Esophagus squamous epithelium (tissue), 5 donors: ENCODE results near the gene EDN2. TPM values are rescaled to one million over a fixed set of nuclear protein-coding genes. Genes with fewer than 3 reads are reported as not detected.

Experiments used
- DNase-seq: peaks from one replicate; lab custom pipeline; 2025; lab: John Stamatoyannopoulos, UW
- H3K27ac ChIP-seq, 4 donors: fragments of 200-600 bp; sonication (generic); one replicate each; pipeline ENCODE4 v1.5.1; 2016 to 2019; ENCODE audit warnings: mild to moderate bottlenecking in 1 of 4
- H3K27me3 ChIP-seq, 4 donors: fragments of 200-600 bp; sonication (generic); 1 replicate in 3 of 4; 2 replicates in 1 of 4; pipeline versions ENCODE4 v1.5.1 to v1.6.0; 2017 to 2021; ENCODE audit warnings: antibody characterized with exemption in 1 of 4
- H3K36me3 ChIP-seq, 3 donors: fragments of 200-600 bp; sonication (generic); one replicate each; pipeline ENCODE4 v1.5.1; 2016 to 2019
- H3K4me1 ChIP-seq, 3 donors: fragments of 200-600 bp; sonication (generic); one replicate each; pipeline ENCODE4 v1.5.1; 2017 to 2019
- H3K4me3 ChIP-seq, 4 donors: fragments of 200-600 bp; sonication (generic); 1 replicate in 3 of 4; 2 replicates in 1 of 4; pipeline ENCODE4 v1.5.1; 2016 to 2019; ENCODE audit warnings: mild to moderate bottlenecking in 2 of 4, moderate library complexity in 1 of 4
- H3K9me3 ChIP-seq, 3 donors: fragments of 200-600 bp; sonication (generic); one replicate each; pipeline ENCODE4 v1.5.1; 2016 to 2019
- POLR2A ChIP-seq, 4 donors: fragments of 450-650 bp; IDR thresholded peaks; one replicate each; pipeline ENCODE4 v1.6.1; 2017; ENCODE audit warnings: antibody characterized with exemption in 4 of 4, mild to moderate bottlenecking in 4 of 4, moderate library complexity in 3 of 4
- WGBS, 2 donors: methylation state at CpG; one replicate each; pipeline ENCODE4 v1.1.5; 2018; 5-methylcytosine and 5-hydroxymethylcytosine counted together
- intact Hi-C: fragments of 100-400 bp; cut with DNase I; formaldehyde crosslinking; loops from one replicate; pipeline ENCODE4 v1.15.0; 2022
- total RNA-seq, 4 donors: library from RNA; depleted of rRNA; stranded (reverse); fragments of >200 nt; gene quantifications; one replicate each; pipeline ENCODE4 v1.1.0, GENCODE V29; 2016
- TF ChIP-seq, protein P1 (sequence below), 6 experiments: fragments of 450-650 bp in 4 of 6; fragments of 200-600 bp in 2 of 6; sonication (generic) in 2 of 6; IDR thresholded peaks; one replicate each; pipeline ENCODE4 v1.5.1; 2016 to 2019; ENCODE audit warnings: antibody characterized with exemption in 6 of 6, mild to moderate bottlenecking in 4 of 6, moderate library complexity in 4 of 6
- donor health status: DM: yes; HTN: yes; CAD: no.

EDN2 gene
- total RNA-seq, 4 donors from 2014 or later = 0.35 to 18.3 (median 1.4) TPM

DNA sequence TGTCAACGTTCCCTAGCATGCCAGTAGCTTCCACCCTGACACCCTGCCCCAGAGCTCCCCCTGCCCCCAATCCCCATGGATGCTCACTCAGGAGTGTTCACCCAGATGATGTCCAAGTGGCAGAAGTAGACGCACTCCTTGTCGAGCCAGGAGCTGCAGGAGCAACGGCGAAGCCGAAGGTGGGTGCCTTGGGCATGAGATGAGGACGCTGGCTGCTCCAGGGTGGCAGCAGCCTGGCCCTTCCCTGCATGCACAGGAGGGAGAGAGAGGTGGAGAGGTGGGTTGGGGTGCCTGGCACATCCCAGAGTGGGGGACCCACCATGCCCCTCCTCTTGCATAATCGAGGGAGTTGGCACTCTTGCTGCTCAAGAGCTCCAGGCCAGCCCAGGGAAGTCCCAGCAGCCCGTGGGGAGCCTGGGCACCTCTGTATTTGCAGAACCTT lies 502 bp downstream of the EDN2 start:
- H3K4me3 ChIP-seq = peak overlapping the region in 3 of 4 donors; percentile 19 to 36 (median 34)
- peaks cover 0 to 47% (median 0%) of the 10 kb centered on the region in 4 donors for H3K27me3 ChIP-seq
- intact Hi-C loops = no loop called here
- TF ChIP-seq, protein P1, sequence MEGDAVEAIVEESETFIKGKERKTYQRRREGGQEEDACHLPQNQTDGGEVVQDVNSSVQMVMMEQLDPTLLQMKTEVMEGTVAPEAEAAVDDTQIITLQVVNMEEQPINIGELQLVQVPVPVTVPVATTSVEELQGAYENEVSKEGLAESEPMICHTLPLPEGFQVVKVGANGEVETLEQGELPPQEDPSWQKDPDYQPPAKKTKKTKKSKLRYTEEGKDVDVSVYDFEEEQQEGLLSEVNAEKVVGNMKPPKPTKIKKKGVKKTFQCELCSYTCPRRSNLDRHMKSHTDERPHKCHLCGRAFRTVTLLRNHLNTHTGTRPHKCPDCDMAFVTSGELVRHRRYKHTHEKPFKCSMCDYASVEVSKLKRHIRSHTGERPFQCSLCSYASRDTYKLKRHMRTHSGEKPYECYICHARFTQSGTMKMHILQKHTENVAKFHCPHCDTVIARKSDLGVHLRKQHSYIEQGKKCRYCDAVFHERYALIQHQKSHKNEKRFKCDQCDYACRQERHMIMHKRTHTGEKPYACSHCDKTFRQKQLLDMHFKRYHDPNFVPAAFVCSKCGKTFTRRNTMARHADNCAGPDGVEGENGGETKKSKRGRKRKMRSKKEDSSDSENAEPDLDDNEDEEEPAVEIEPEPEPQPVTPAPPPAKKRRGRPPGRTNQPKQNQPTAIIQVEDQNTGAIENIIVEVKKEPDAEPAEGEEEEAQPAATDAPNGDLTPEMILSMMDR (IDR thresholded peaks at IDR 0.05) = no peak
- TF ChIP-seq POLR2A (IDR thresholded peaks at IDR 0.05) = no peak
- peak overlapping the region in 1 of 4 donors; percentile 36 for H3K27ac ChIP-seq
- no peak for DNase-seq
- 20% methylated on average over 5 of the region's 9 CpGs; no CpG with 5 or more reads in 1 of the 2 donors for WGBS, 2 donors
- H3K36me3 ChIP-seq = no peaks in the 10 kb centered on the region
- no peaks in the 10 kb centered on the region for H3K9me3 ChIP-seq
- H3K4me1 ChIP-seq = peaks cover 21 to 59% (median 33%) of the 10 kb centered on the region in 3 donors

DNA sequence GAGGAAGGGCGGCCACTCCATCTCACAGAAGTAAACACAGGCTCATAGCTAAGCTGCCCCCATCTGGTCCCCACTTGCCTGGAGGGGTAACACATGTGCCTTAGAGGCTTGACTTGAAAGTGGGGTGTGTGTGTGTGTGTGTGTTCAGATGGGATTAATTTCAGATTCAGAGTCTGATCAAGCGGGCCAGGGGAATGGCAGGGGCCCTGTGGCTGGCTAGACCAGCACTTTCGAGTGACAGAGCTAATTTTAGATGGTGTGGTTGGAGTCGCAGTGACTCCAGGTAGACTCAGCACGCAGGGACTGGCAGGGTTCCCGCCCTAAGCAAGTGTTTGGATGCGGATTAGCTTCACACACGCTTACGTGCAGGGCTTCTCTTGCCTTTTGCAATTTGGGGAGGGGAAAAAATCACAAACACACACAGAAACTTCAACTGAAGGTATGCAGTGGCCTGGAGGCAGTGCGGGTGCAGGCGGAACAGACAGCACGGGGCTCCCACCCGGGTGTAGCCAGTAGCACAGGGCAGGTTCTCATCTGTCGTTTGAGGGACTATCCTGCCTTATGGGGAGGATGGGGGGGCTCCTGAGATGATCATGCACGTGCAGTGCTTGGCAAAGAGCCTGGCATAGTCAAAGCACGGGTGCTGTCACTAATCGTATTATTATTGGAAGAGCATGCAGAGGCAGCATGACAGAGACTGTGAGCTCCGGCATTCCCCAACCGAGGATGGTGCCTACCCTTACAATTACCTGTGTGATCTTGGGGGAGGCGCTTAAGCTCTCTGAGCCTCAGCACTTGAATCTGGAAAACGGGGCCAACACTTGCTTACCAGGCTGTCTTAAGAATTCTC lies 1.3 kb downstream of the EDN2 start:
- no peak for DNase-seq
- Histone ChIP-seq H3K4me1 (peaks cover 21 to 66% (median 33%) of the 10 kb centered on the region in 3 donors), H3K4me3 (peak overlapping the region in 1 of 4 donors; percentile 34), H3K27ac (peak overlapping the region; percentile 16 to 72 (median 42)), H3K27me3 (peaks cover 0 to 41% (median 0%) of the 10 kb centered on the region in 4 donors), H3K9me3 (no peaks in the 10 kb centered on the region), H3K36me3 (no peaks in the 10 kb centered on the region)
- intact Hi-C loops = no loop called here
- TF ChIP-seq POLR2A (IDR thresholded peaks at IDR 0.05) = no peak
- TF ChIP-seq, protein P1 (IDR thresholded peaks at IDR 0.05) = no peak
- WGBS, 2 donors = 30 to 33% methylated on average over 13 to 18 of the region's 21 CpGs

DNA sequence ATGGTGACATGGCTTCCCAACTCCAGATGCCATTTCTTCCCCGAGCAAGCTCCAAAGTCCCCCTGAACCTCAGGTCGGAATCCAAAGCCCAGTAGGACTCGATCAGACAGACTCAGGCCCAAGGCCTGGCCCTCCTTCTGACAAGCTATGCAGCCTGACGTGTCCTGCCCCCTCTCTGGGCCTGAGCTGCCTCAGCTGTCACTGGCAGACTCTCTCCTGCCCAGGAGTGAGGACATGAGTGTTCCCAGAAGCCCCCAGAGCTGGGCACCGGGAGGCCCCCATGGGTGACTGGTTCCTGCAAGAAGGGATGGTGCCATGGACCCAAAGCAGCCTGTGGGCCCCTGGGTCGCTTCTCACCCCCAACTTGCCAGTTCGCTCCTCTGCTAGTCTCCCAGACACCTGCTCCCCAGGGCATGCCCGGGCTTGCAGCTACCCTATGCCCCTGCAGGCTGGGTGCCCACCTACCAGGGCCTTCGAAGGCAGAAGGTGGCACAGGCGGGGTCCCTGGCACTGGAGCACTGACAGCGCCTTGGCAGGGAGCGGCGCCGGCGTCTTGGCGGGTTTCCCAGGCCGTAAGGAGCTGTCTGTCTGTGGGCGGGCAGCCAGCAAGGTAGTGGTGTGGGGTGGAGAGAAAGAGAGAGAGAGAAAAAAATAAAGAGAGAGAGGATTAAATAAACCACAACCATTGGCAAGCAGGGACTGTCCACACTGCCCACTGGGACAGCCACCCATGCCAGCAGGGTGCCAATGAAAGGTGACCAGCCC lies 2.3 kb downstream of the EDN2 start:
- Histone ChIP-seq H3K4me1 (peaks cover 21 to 75% (median 33%) of the 10 kb centered on the region in 3 donors), H3K4me3 (peak overlapping the region in 1 of 4 donors; percentile 34), H3K36me3 (no peaks in the 10 kb centered on the region), H3K9me3 (no peaks in the 10 kb centered on the region), H3K27me3 (peaks cover 0 to 30% (median 0%) of the 10 kb centered on the region in 4 donors), H3K27ac (peak overlapping the region; percentile 16 to 72 (median 42))
- no peak for TF ChIP-seq POLR2A (IDR thresholded peaks at IDR 0.05)
- TF ChIP-seq, protein P1 (IDR thresholded peaks at IDR 0.05) = no peak
- intact Hi-C loops = no loop called here
- whole genome bisulfite sequencing, 2 donors = 29 to 37% methylated on average over 3 to 11 of the region's 18 CpGs
- DNase-seq = no peak

DNA sequence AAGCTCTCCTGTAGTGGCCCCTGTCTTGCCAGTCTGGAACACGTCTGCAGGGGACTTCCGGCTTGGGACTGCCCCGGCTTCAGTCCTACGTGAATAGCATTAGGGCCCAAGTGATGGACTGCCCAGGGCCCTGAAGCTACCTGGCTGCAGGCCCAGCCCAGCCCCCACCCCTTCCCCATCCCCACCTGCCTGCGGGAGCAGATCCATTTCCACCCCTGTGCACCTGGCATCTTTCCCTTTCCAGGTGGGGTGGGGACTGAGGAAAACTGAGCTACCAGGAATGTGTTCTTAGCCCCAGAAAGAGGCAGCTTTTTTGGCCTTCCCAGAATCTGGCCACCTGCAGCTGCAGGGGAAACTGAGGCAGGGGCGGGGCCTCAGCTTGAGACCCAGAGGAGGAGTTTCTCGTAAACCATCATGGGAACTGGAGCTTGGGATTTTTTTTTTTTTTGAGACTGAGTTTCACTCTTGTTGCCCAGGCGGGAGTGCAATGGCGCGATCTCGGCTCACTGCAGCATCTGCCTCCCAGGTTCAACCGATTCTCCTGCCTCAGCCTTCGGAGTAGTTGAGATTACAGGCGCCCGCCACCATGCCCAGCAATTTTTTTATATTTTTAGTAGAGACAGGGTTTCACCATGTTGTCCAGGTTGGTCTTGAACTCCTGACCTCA lies 3.2 kb downstream of the EDN2 start:
- intact Hi-C loops = no loop called here
- peaks cover 29 to 77% (median 43%) of the 10 kb centered on the region in 3 donors for H3K4me1 ChIP-seq
- H3K27me3 ChIP-seq = peaks cover 0 to 21% (median 0%) of the 10 kb centered on the region in 4 donors
- H3K27ac ChIP-seq = no peak overlapping the region
- no peak overlapping the region for H3K4me3 ChIP-seq
- 45 to 74% methylated on average over 10 to 14 of the region's 15 CpGs for WGBS, 2 donors
- TF ChIP-seq, protein P1 (IDR thresholded peaks at IDR 0.05) = no peak
- no peak for TF ChIP-seq POLR2A (IDR thresholded peaks at IDR 0.05)
- DNase-seq = no peak
- H3K9me3 ChIP-seq = no peaks in the 10 kb centered on the region
- no peaks in the 10 kb centered on the region for H3K36me3 ChIP-seq
